Measurements from ENCODE around the gene ASPN.

DNA sequence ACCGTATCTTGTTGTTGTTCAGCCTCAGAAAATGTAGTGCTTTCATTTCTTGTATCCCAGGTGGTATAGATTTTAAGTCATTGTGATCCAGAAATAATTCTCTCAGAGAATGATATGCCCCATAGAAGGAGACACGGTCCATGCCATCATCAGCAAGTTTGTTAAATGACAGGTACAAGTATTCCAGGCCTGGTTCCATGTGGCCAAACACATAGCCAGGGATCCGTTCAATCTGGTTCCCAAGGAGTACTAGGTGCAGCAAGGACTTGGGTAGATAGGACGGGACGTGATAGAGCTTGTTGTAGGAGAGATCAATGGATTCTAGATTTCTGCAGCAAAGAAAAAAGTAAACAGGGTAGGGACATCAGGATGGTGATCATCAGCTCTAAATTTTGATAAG lies 18.4 kb upstream of the ASPN start:
- TF ChIP-seq EZH2 (IDR thresholded peaks at IDR 0.05; ENCODE audit: borderline replicate concordance, low read length) = no peak
- TF ChIP-seq, protein P1, sequence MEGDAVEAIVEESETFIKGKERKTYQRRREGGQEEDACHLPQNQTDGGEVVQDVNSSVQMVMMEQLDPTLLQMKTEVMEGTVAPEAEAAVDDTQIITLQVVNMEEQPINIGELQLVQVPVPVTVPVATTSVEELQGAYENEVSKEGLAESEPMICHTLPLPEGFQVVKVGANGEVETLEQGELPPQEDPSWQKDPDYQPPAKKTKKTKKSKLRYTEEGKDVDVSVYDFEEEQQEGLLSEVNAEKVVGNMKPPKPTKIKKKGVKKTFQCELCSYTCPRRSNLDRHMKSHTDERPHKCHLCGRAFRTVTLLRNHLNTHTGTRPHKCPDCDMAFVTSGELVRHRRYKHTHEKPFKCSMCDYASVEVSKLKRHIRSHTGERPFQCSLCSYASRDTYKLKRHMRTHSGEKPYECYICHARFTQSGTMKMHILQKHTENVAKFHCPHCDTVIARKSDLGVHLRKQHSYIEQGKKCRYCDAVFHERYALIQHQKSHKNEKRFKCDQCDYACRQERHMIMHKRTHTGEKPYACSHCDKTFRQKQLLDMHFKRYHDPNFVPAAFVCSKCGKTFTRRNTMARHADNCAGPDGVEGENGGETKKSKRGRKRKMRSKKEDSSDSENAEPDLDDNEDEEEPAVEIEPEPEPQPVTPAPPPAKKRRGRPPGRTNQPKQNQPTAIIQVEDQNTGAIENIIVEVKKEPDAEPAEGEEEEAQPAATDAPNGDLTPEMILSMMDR (IDR thresholded peaks at IDR 0.05; ENCODE audit: low read length) = no peak

All from OCI-LY1 (cell line).